ENCODE measurements around the gene ZFYVE16.
A peak's percentile ranks its signal among the peaks of the same experiment; 100 is the strongest.
"Not testable (repeated sequence)": the region's sequence is repeated elsewhere in the genome, so short reads cannot be mapped to it uniquely, and the experiment has no call there.

The ZFYVE16 gene

GRCh38 chr5:80483636-80484232, 75.9 kb downstream of the ZFYVE16 start:
- no peak overlapping the region for H3K4me3 ChIP-seq (replicated peaks; ENCODE audit: low read depth, low read length)
- H3K27me3 ChIP-seq (replicated peaks; ENCODE audit: control insufficient read depth, insufficient read depth, low read length), result no peaks in the 10 kb centered on the region
- no peak for TF ChIP-seq CTCF (IDR thresholded peaks at IDR 0.05; ENCODE audit: insufficient read depth, low read length, poor library complexity, severe bottlenecking)
- no peaks in the 10 kb centered on the region for H3K36me3 ChIP-seq (ENCODE audit: control insufficient read depth, insufficient read depth, low read length)
- no peak for DNase-seq (ENCODE audit: extremely low read depth, insufficient read length)

GRCh38 chr5:80487444-80487828, 79.6 kb downstream of the ZFYVE16 start:
- Histone ChIP-seq H3K27me3 (replicated peaks; ENCODE audit: control insufficient read depth, insufficient read depth, low read length) (no peaks in the 10 kb centered on the region), H3K36me3 (ENCODE audit: control insufficient read depth, insufficient read depth, low read length) (no peaks in the 10 kb centered on the region), H3K4me3 (replicated peaks; ENCODE audit: low read depth, low read length) (peak overlapping the region; percentile 59)
- no peak for TF ChIP-seq CTCF (IDR thresholded peaks at IDR 0.05; ENCODE audit: insufficient read depth, low read length, poor library complexity, severe bottlenecking)
- no peak for DNase-seq (ENCODE audit: extremely low read depth, insufficient read length)

GRCh38 chr5:80487829-80488721, 80.2 kb downstream of the ZFYVE16 start, which contains the start of gene FAM151B:
FAM151B (plus strand) TSS chr5:80488100; CDS start chr5:80488124, 24 bp downstream.
- DNase-seq (ENCODE audit: extremely low read depth, insufficient read length), result peak; percentile 91
- no peak for TF ChIP-seq CTCF (IDR thresholded peaks at IDR 0.05; ENCODE audit: insufficient read depth, low read length, poor library complexity, severe bottlenecking)
- Histone ChIP-seq H3K27me3 (replicated peaks; ENCODE audit: control insufficient read depth, insufficient read depth, low read length) (no peaks in the 10 kb centered on the region), H3K4me3 (replicated peaks; ENCODE audit: low read depth, low read length) (peak within 1 kb of the TSS; percentile 59), H3K36me3 (ENCODE audit: control insufficient read depth, insufficient read depth, low read length) (no peaks in the 10 kb centered on the region)

GRCh38 chr5:80491296-80491695, 83.4 kb downstream of the ZFYVE16 start:
- DNase-seq (ENCODE audit: extremely low read depth, insufficient read length), result no peak
- H3K4me3 ChIP-seq (replicated peaks; ENCODE audit: low read depth, low read length), result no peak overlapping the region
- no peaks in the 10 kb centered on the region for H3K36me3 ChIP-seq (ENCODE audit: control insufficient read depth, insufficient read depth, low read length)
- no peaks in the 10 kb centered on the region for H3K27me3 ChIP-seq (replicated peaks; ENCODE audit: control insufficient read depth, insufficient read depth, low read length)
- TF ChIP-seq CTCF (IDR thresholded peaks at IDR 0.05; ENCODE audit: insufficient read depth, low read length, poor library complexity, severe bottlenecking), result no peak

GRCh38 chr5:80492741-80493140, 84.9 kb downstream of the ZFYVE16 start:
- TF ChIP-seq CTCF (IDR thresholded peaks at IDR 0.05; ENCODE audit: insufficient read depth, low read length, poor library complexity, severe bottlenecking), result no peak
- Histone ChIP-seq H3K4me3 (replicated peaks; ENCODE audit: low read depth, low read length) (no peak overlapping the region), H3K27me3 (replicated peaks; ENCODE audit: control insufficient read depth, insufficient read depth, low read length) (no peaks in the 10 kb centered on the region), H3K36me3 (ENCODE audit: control insufficient read depth, insufficient read depth, low read length) (no peaks in the 10 kb centered on the region)
- DNase-seq (ENCODE audit: extremely low read depth, insufficient read length), result no peak

GRCh38 chr5:80493443-80493842, 85.6 kb downstream of the ZFYVE16 start:
- not testable (repeated sequence) for H3K4me3 ChIP-seq (replicated peaks; ENCODE audit: low read depth, low read length); DNase-seq (ENCODE audit: extremely low read depth, insufficient read length); H3K27me3 ChIP-seq (replicated peaks; ENCODE audit: control insufficient read depth, insufficient read depth, low read length); H3K36me3 ChIP-seq (ENCODE audit: control insufficient read depth, insufficient read depth, low read length)

Measured in GM06990 (cell line).